Mesendoderm (in vitro differentiated cells): Measurements from ENCODE around the gene FPR2. TPM values are rescaled to one million over a fixed set of nuclear protein-coding genes. Genes with fewer than 3 reads are reported as not detected.

Experiments
- DNase-seq: peaks from one replicate; pipeline ENCODE4 v3.0.0; 2013
- H2AK5ac ChIP-seq: 2 replicates; pipeline ENCODE4 v1.6.1; 2013; ENCODE audit warnings: low read length, inconsistent platforms
- H2BK120ac ChIP-seq: 2 replicates; pipeline ENCODE4 v1.6.1; 2013; ENCODE audit warnings: low read depth, mild to moderate bottlenecking, low read length, moderate library complexity, mixed read lengths
- H2BK15ac ChIP-seq: replicated peaks from 2 replicates; pipeline ENCODE4 v1.6.1; 2013; ENCODE audit warnings: low read depth, mild to moderate bottlenecking, moderate library complexity
- H2BK5ac ChIP-seq: 2 replicates; pipeline ENCODE4 v1.6.1; 2013; ENCODE audit warnings: low read length, inconsistent platforms
- H3K18ac ChIP-seq: 2 replicates; pipeline ENCODE4 v1.6.1; 2013; ENCODE audit warnings: mild to moderate bottlenecking, low read length, mixed read lengths
- H3K23ac ChIP-seq: one replicate; pipeline ENCODE4 v1.6.1; 2013; ENCODE audit warnings: low read length
- H3K27ac ChIP-seq: 2 replicates; pipeline ENCODE4 v1.5.1; 2013; ENCODE audit warnings: low read depth, mild to moderate bottlenecking, inconsistent platforms, low read length, moderate library complexity
- H3K27me3 ChIP-seq: 2 replicates; pipeline ENCODE4 v1.6.1; 2013; ENCODE audit warnings: low read length, control low read depth, mild to moderate bottlenecking, inconsistent platforms; ENCODE audit not compliant: insufficient read depth, poor library complexity
- H3K36me3 ChIP-seq: 2 replicates; pipeline ENCODE4 v1.6.1; 2013; ENCODE audit warnings: low read length, inconsistent platforms; ENCODE audit not compliant: control insufficient read depth, insufficient read depth
- H3K4ac ChIP-seq: one replicate; pipeline ENCODE4 v1.6.1; 2013; ENCODE audit warnings: low read depth, mild to moderate bottlenecking, low read length, moderate library complexity
- H3K4me1 ChIP-seq: 2 replicates; pipeline ENCODE4 v1.6.1; 2013; ENCODE audit warnings: low read depth, low read length, inconsistent platforms; ENCODE audit not compliant: control insufficient read depth
- H3K4me2 ChIP-seq: 2 replicates; pipeline ENCODE4 v1.6.1; 2013; ENCODE audit warnings: low read length
- H3K4me3 ChIP-seq: 2 replicates; pipeline ENCODE4 v1.5.1; 2013; ENCODE audit warnings: mild to moderate bottlenecking, low read length
- H3K56ac ChIP-seq: one replicate; pipeline ENCODE4 v1.6.1; 2013; ENCODE audit warnings: low read length
- H3K79me1 ChIP-seq: 2 replicates; pipeline ENCODE4 v1.6.1; 2013; ENCODE audit warnings: low read length, inconsistent platforms
- H3K79me2 ChIP-seq: 2 replicates; pipeline ENCODE4 v1.6.1; 2013; ENCODE audit warnings: mild to moderate bottlenecking, low read length; ENCODE audit not compliant: control insufficient read depth, insufficient read depth
- H3K9ac ChIP-seq: 2 replicates; pipeline ENCODE4 v1.6.1; 2013; ENCODE audit warnings: low read length, inconsistent platforms
- H4K5ac ChIP-seq: one replicate; pipeline ENCODE4 v1.6.1; 2013; ENCODE audit warnings: low read length
- H4K8ac ChIP-seq: one replicate; pipeline ENCODE4 v1.6.1; 2013; ENCODE audit warnings: low read depth, mild to moderate bottlenecking, control low read depth, low read length, moderate library complexity
- whole genome bisulfite sequencing: extraction: QIAGEN DNeasy Blood & Tissue Kit; methylation state at CpG from one replicate; pipeline ENCODE4 v1.1.7; 2013; ENCODE audit warnings: low lambda C conversion rate, missing lambda C conversion rate; ENCODE audit not compliant: insufficient coverage; ENCODE audit errors: extremely low coverage; 5-methylcytosine and 5-hydroxymethylcytosine counted together
- polyA plus RNA-seq, 2 experiments: library from polyadenylated mRNA; stranded (reverse); fragments of 200-250 nt; gene quantifications; one replicate each; pipeline ENCODE4 v1.2.3, GENCODE V29; 2013

FPR2 gene, protein sequence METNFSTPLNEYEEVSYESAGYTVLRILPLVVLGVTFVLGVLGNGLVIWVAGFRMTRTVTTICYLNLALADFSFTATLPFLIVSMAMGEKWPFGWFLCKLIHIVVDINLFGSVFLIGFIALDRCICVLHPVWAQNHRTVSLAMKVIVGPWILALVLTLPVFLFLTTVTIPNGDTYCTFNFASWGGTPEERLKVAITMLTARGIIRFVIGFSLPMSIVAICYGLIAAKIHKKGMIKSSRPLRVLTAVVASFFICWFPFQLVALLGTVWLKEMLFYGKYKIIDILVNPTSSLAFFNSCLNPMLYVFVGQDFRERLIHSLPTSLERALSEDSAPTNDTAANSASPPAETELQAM
- polyA plus RNA-seq (2013, experiment 1 of 2) = 0.14 TPM
- polyA plus RNA-seq (2013, experiment 2 of 2) = 0.13 TPM

GRCh38 chr19:51760697-51761356 lies at the start of gene FPR2:
FPR2 (plus strand) TSS chr19:51761180; CDS start chr19:51768659, 7,479 bp downstream.
- H3K4me2 ChIP-seq = no peak within 1 kb of the TSS

DNA sequence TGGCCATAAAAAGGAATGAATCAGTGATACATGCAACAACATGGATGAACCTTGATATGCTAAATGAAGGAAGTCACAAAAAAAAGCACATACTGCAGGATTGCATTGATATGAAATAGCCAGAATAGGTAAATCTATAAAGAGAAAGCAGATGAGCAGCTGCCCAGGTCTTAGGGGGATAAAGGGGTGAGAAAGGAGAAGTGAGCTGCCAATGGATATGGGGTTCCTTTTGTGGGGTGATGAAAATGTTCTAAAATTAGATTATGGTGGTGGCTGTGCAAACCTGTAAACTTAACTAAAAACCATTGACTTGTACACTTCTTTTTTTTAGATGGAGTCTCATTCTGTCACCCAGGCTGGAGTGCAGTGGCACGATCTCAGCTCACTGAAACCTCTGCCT lies 49.3 kb upstream of the FPR2 start:
- no peak overlapping the region for H3K56ac ChIP-seq
- H3K27me3 ChIP-seq = no peaks in the 10 kb centered on the region

More at GRCh38 chr19:51760697-51761356, at the start of gene FPR2:
- Histone ChIP-seq H3K4ac (no peak within 1 kb of the TSS), H3K56ac (no peak within 1 kb of the TSS), H3K4me3 (no peak within 1 kb of the TSS), H3K9ac (no peak within 1 kb of the TSS), H3K18ac (no peak within 1 kb of the TSS), H2AK5ac (no peak within 1 kb of the TSS), H4K5ac (no peak within 1 kb of the TSS), H3K79me2 (no peaks in the 10 kb centered on the region), H3K23ac (no peak within 1 kb of the TSS), H3K27me3 (no peaks in the 10 kb centered on the region), H3K36me3 (no peaks in the 10 kb centered on the region), H2BK5ac (no peak within 1 kb of the TSS), H3K4me1 (no peaks in the 10 kb centered on the region), H4K8ac (no peak within 1 kb of the TSS), H3K79me1 (no peaks in the 10 kb centered on the region), H3K27ac (no peak within 1 kb of the TSS), H2BK15ac (no peak within 1 kb of the TSS), H2BK120ac (no peak within 1 kb of the TSS)
- no CpG with 5 or more reads among the region's 8 CpGs for whole genome bisulfite sequencing
- peak; percentile 14 for DNase-seq

GRCh38 chr19:51712461-51713081 lies 48.4 kb upstream of the FPR2 start:
- Histone ChIP-seq H3K79me2 (no peaks in the 10 kb centered on the region), H3K4me2 (no peak overlapping the region), H4K8ac (no peak overlapping the region), H3K4ac (no peak overlapping the region), H3K27ac (no peak overlapping the region), H2BK120ac (no peak overlapping the region), H3K23ac (no peak overlapping the region), H3K9ac (no peak overlapping the region), H3K4me3 (no peak overlapping the region), H3K56ac (no peak overlapping the region), H2BK5ac (no peak overlapping the region), H2BK15ac (no peak overlapping the region), H3K18ac (no peak overlapping the region), H2AK5ac (no peak overlapping the region), H3K4me1 (no peaks in the 10 kb centered on the region), H4K5ac (no peak overlapping the region), H3K79me1 (no peaks in the 10 kb centered on the region), H3K27me3 (no peaks in the 10 kb centered on the region), H3K36me3 (no peaks in the 10 kb centered on the region)
- DNase-seq = peak; percentile 88
- no CpG with 5 or more reads among the region's 9 CpGs for WGBS

More for the DNA sequence above, 49.3 kb upstream of the FPR2 start:
- H3K18ac ChIP-seq = no peak overlapping the region
- H3K4ac ChIP-seq = no peak overlapping the region
- no peak overlapping the region for H2BK15ac ChIP-seq
- no peak overlapping the region for H3K27ac ChIP-seq
- H2BK120ac ChIP-seq = no peak overlapping the region
- no peak overlapping the region for H2BK5ac ChIP-seq
- H3K36me3 ChIP-seq = no peaks in the 10 kb centered on the region
- H3K79me2 ChIP-seq = no peaks in the 10 kb centered on the region
- no peak overlapping the region for H3K23ac ChIP-seq
- H3K79me1 ChIP-seq = no peaks in the 10 kb centered on the region
- no peak overlapping the region for H3K9ac ChIP-seq
- no peak overlapping the region for H4K5ac ChIP-seq
- H2AK5ac ChIP-seq = no peak overlapping the region
- no peak overlapping the region for H3K4me2 ChIP-seq
- DNase-seq = no peak
- no CpG with 5 or more reads among the region's 1 CpG for WGBS
- no peak overlapping the region for H4K8ac ChIP-seq
- no peak overlapping the region for H3K4me3 ChIP-seq
- H3K4me1 ChIP-seq = no peaks in the 10 kb centered on the region

DNA sequence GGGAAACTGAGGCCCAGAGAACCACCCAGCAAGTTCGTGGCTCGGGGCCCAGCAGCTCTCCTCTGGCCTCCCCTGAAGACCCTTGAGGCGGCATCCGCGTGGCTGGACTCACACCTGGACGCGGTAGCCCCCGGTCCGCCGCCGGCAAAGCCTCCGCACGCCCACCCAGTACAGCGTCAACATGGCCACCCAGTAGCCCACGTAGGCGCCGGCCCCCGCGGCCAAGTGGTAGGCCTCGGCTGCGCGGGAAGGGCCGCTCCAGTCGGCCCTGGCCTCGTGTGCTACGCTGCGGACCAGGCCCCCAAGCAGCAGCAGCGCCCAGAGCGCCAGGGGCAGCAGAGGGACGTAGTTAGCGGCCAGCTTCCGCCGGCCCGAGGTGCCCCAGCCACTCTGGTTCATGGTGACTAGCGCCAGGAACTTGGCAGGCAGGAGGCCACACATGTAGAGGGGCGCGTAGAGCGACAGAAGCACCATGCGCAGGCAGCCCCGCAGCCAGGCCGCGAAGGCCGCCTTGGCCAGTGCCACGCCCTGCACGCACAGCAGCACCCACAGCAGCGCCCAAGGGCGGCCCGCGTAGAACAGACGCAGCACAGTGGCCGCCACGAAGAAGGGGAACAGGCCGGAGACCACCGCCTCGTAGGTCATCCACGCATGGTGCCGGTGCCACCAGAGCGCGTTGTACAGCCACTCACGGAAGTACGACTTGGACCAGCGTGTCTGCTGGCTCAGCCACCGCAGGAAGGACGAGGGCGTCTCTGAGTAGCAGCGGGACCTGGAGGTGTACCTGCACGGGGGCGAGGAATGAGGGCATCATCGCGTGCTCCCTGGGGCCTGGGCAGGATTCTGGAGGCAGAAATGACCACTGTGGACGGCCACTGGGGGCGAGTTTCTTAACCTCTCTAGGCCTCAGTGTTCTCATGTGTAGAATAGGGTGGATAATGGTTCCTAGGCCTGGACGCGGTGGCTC lies 47.4 kb upstream of the FPR2 start:
- Histone ChIP-seq H2BK120ac (no peak overlapping the region), H3K56ac (no peak overlapping the region), H3K79me1 (no peaks in the 10 kb centered on the region), H3K4me1 (no peaks in the 10 kb centered on the region), H3K18ac (no peak overlapping the region), H2BK5ac (no peak overlapping the region), H3K4me3 (no peak overlapping the region), H4K8ac (no peak overlapping the region), H3K36me3 (no peaks in the 10 kb centered on the region), H2BK15ac (no peak overlapping the region), H3K4ac (no peak overlapping the region), H2AK5ac (no peak overlapping the region), H4K5ac (no peak overlapping the region), H3K9ac (no peak overlapping the region), H3K4me2 (no peak overlapping the region), H3K23ac (no peak overlapping the region), H3K27me3 (peaks cover under 1% of the 10 kb centered on the region), H3K79me2 (no peaks in the 10 kb centered on the region), H3K27ac (no peak overlapping the region)
- no peak for DNase-seq
- WGBS = no CpG with 5 or more reads among the region's 74 CpGs

DNA sequence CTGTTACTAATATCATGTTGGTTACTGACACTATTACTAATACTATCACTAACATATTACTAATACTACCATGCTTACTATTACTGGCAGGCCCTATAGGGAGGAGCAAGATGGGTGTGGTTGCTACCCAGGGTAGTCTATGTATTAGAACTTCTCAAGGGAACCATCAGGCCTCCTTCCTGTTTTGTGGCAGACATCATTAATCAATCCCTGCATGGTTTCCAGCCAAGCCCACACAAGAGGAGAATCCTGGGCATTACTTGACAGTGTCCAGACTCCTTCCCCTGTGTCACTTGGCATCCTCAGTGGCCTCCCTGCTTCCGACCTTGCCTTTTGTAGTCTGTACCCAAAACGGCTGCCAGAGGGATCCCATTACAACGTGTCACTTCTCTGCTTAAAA lies 46.1 kb upstream of the FPR2 start:
- H3K4me1 ChIP-seq = no peaks in the 10 kb centered on the region
- H2BK15ac ChIP-seq = no peak overlapping the region
- WGBS = no CpG with 5 or more reads among the region's 3 CpGs
- no peaks in the 10 kb centered on the region for H3K79me1 ChIP-seq
- peaks cover 6% of the 10 kb centered on the region for H3K27me3 ChIP-seq
- H3K23ac ChIP-seq = no peak overlapping the region
- H2BK5ac ChIP-seq = no peak overlapping the region
- no peak for DNase-seq
- H3K18ac ChIP-seq = no peak overlapping the region
- no peak overlapping the region for H2BK120ac ChIP-seq
- no peak overlapping the region for H2AK5ac ChIP-seq
- no peak overlapping the region for H3K4me2 ChIP-seq
- no peaks in the 10 kb centered on the region for H3K79me2 ChIP-seq
- no peak overlapping the region for H3K4ac ChIP-seq
- H4K8ac ChIP-seq = no peak overlapping the region
- H3K36me3 ChIP-seq = no peaks in the 10 kb centered on the region
- no peak overlapping the region for H3K9ac ChIP-seq
- no peak overlapping the region for H4K5ac ChIP-seq
- H3K56ac ChIP-seq = no peak overlapping the region
- no peak overlapping the region for H3K27ac ChIP-seq
- H3K4me3 ChIP-seq = no peak overlapping the region
